Epithelial cell of esophagus (primary cell): ENCODE measurements around the gene KCNJ8.

Experiments used
- DNase-seq: peaks from one replicate; pipeline ENCODE4 v3.0.0; 2010; ENCODE audit warnings: low read depth
- H3K4me3 ChIP-seq: 2 replicates; pipeline ENCODE4 v1.5.1; 2011; ENCODE audit warnings: mild to moderate bottlenecking, low read length, control low read depth
- CTCF ChIP-seq: IDR thresholded peaks from 2 replicates; pipeline ENCODE4 v1.5.1; 2011; ENCODE audit warnings: low read depth, mild to moderate bottlenecking, low read length, control low read depth, inconsistent platforms; ENCODE audit not compliant: insufficient read depth; ENCODE audit errors: missing control alignments

KCNJ8 gene

DNA sequence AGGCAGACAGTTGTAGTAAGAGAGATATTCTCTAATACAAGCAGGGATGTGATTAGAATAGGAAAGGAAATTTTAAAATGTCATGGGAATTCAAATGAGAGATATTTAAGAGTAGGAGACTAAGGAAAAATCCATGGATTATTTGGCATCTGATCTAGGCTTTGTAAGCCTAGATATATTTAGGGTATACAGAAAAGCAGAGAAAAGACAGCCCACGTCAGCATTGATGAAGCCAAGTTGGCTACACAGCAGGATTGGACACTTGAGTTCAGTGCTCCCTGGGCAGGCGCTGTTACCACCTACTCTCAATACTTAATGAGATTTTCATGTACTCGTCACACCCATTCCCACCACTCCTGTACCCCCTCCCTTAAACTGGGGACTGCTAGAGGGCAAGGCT lies 1.7 kb upstream of the KCNJ8 start:
- no peak for TF ChIP-seq CTCF
- H3K4me3 ChIP-seq, result no peak overlapping the region
- no peak for DNase-seq

- no peak for TF ChIP-seq CTCF
- DNase-seq, result no peak
- H3K4me3 ChIP-seq, result no peak overlapping the region
Measured at GRCh38 chr12:21775133-21775820, 771 bp upstream of the KCNJ8 start.

DNA sequence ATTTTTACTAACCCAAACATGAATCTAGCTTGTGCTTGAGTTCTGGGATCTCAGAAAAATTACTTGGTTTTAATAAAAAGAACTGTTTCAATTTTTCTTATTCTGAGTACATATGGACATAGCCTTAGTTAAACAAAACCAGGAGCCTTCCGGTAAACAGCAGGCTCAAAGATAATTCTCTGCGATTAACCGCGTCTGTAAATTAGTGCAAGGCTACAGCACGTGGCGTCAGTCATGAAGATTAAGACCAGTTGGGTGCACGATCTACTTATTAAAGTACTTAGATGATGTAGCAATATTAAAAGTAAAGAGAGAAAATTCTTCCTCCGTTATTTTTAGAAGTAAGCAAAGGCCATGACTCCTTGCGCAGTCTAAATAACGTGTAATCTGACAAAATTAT lies 700 bp downstream of the KCNJ8 start:
- H3K4me3 ChIP-seq, result no peak overlapping the region
- TF ChIP-seq CTCF, result no peak
- no peak for DNase-seq

DNA sequence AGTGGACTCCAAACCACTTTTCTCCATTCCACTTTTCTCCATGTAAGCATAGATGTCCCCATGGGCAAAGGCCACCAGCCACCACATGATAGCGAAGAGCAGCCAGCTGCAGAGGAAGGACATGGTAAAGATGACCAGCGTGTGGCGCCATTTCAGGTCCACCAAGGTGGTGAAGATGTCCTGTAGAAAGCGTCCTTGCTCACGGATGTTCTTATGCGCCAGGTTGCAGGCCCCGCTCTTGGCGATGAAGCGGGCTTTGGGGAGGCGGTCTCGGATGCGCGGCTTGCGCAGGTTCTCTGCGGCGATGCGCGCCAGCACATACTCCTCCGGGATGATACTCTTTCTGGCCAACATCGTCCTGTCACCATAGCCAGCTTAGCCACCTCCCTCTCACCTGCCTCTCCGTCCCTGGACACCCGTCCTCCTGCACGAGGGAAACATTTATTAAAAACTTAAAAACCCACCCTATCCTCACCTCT lies 1.2 kb downstream of the KCNJ8 start:
- H3K4me3 ChIP-seq, result no peak overlapping the region
- no peak for TF ChIP-seq CTCF
- no peak for DNase-seq

DNA sequence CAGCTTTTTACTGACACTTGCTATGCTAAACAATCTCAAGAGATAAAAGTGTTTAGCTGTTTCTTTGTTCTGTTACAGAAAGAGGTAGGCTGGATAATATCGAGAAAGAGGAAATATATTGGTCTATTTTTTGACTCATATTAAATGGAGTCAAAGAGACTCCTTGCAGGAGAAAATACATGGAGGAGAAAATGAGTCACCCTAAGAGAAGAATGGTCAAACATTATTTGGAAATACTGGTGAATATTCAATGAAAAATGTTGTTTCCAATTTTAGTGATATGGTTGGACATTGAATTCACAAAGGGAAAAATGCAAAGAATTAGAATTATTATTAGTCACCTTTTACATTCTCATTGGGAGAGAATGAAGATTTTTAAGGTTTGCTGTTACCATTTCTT lies 3.2 kb downstream of the KCNJ8 start:
- TF ChIP-seq CTCF, result no peak
- no peak overlapping the region for H3K4me3 ChIP-seq
- DNase-seq, result no peak

- H3K4me3 ChIP-seq, result no peak overlapping the region
- no peak for TF ChIP-seq CTCF
- no peak for DNase-seq
Measured at GRCh38 chr12:21769307-21769706, 5.2 kb downstream of the KCNJ8 start.

GRCh38 chr12:21766403-21766802 lies 8.1 kb downstream of the KCNJ8 start:
- H3K4me3 ChIP-seq, result no peak overlapping the region
- TF ChIP-seq CTCF, result no peak
- DNase-seq, result no peak
